Mucosa of stomach (tissue), 1 donor: ENCODE data around the gene PDE4B.

Experiments used
- H3K27me3 ChIP-seq: one replicate; pipeline ENCODE4 v1.7.0; 2013; ENCODE audit warnings: mild to moderate bottlenecking, low read length; ENCODE audit not compliant: control insufficient read depth, insufficient read depth
- H3K36me3 ChIP-seq: one replicate; pipeline ENCODE4 v1.7.0; 2013; ENCODE audit warnings: low read length; ENCODE audit not compliant: control insufficient read depth, insufficient read depth
- H3K4me1 ChIP-seq: one replicate; pipeline ENCODE4 v1.7.0; 2013; ENCODE audit warnings: mild to moderate bottlenecking, low read length; ENCODE audit not compliant: control insufficient read depth, insufficient read depth
- H3K4me3 ChIP-seq: one replicate; pipeline ENCODE4 v1.7.0; 2013; ENCODE audit warnings: low read length
- H3K9ac ChIP-seq: one replicate; pipeline ENCODE4 v1.7.0; 2013; ENCODE audit warnings: mild to moderate bottlenecking, low read length, moderate library complexity
- H3K9me3 ChIP-seq: one replicate; pipeline ENCODE4 v1.7.0; 2013; ENCODE audit warnings: mild to moderate bottlenecking, low read length, moderate library complexity; ENCODE audit not compliant: control insufficient read depth
- donor health status: Pancreatic carcinoma.

Gene PDE4B

GRCh38 chr1:66274634-66275033 lies 481.9 kb downstream of the PDE4B start:
- Histone ChIP-seq H3K4me3 (no peak overlapping the region), H3K27me3 (peaks cover 4% of the 10 kb centered on the region), H3K9me3 (no peaks in the 10 kb centered on the region), H3K9ac (no peak overlapping the region), H3K4me1 (peaks cover 9% of the 10 kb centered on the region), H3K36me3 (no peaks in the 10 kb centered on the region)

GRCh38 chr1:66275083-66275482 lies 482.4 kb downstream of the PDE4B start:
- Histone ChIP-seq H3K27me3 (peaks cover 4% of the 10 kb centered on the region), H3K4me3 (no peak overlapping the region), H3K4me1 (peaks cover 9% of the 10 kb centered on the region), H3K9me3 (no peaks in the 10 kb centered on the region), H3K9ac (no peak overlapping the region), H3K36me3 (no peaks in the 10 kb centered on the region)

- Histone ChIP-seq H3K4me1 (peaks cover 9% of the 10 kb centered on the region), H3K9ac (no peak overlapping the region), H3K27me3 (peaks cover 4% of the 10 kb centered on the region), H3K9me3 (no peaks in the 10 kb centered on the region), H3K36me3 (no peaks in the 10 kb centered on the region), H3K4me3 (no peak overlapping the region)
Measured at GRCh38 chr1:66275601-66276023, 482.9 kb downstream of the PDE4B start.

GRCh38 chr1:66276218-66276617 lies 483.5 kb downstream of the PDE4B start:
- no peak overlapping the region for H3K9ac ChIP-seq
- H3K36me3 ChIP-seq: no peaks in the 10 kb centered on the region
- H3K4me1 ChIP-seq: peaks cover 9% of the 10 kb centered on the region
- no peaks in the 10 kb centered on the region for H3K9me3 ChIP-seq
- no peak overlapping the region for H3K4me3 ChIP-seq
- peaks cover 4% of the 10 kb centered on the region for H3K27me3 ChIP-seq

- Histone ChIP-seq H3K4me1 (no peaks in the 10 kb centered on the region), H3K9me3 (no peaks in the 10 kb centered on the region), H3K36me3 (no peaks in the 10 kb centered on the region), H3K4me3 (no peak overlapping the region), H3K27me3 (peaks cover 4% of the 10 kb centered on the region), H3K9ac (no peak overlapping the region)
Measured at GRCh38 chr1:66278260-66279021, 485.7 kb downstream of the PDE4B start.

- Histone ChIP-seq H3K4me3 (no peak overlapping the region), H3K4me1 (no peaks in the 10 kb centered on the region), H3K9me3 (no peaks in the 10 kb centered on the region), H3K36me3 (no peaks in the 10 kb centered on the region), H3K27me3 (no peaks in the 10 kb centered on the region), H3K9ac (no peak overlapping the region)
Measured at GRCh38 chr1:66281808-66282207, 489.1 kb downstream of the PDE4B start.

- H3K4me1 ChIP-seq: no peaks in the 10 kb centered on the region
- no peaks in the 10 kb centered on the region for H3K36me3 ChIP-seq
- no peak overlapping the region for H3K9ac ChIP-seq
- H3K9me3 ChIP-seq: no peaks in the 10 kb centered on the region
- no peaks in the 10 kb centered on the region for H3K27me3 ChIP-seq
- no peak overlapping the region for H3K4me3 ChIP-seq
Measured at GRCh38 chr1:66282343-66282852, 489.7 kb downstream of the PDE4B start.

- Histone ChIP-seq H3K4me3 (no peak overlapping the region), H3K9me3 (no peaks in the 10 kb centered on the region), H3K27me3 (no peaks in the 10 kb centered on the region), H3K36me3 (no peaks in the 10 kb centered on the region), H3K4me1 (no peaks in the 10 kb centered on the region), H3K9ac (no peak overlapping the region)
Measured at GRCh38 chr1:66282891-66283621, 490.4 kb downstream of the PDE4B start.

GRCh38 chr1:66283622-66284041 lies 490.9 kb downstream of the PDE4B start:
- Histone ChIP-seq H3K27me3 (no peaks in the 10 kb centered on the region), H3K4me3 (no peak overlapping the region), H3K36me3 (no peaks in the 10 kb centered on the region), H3K9ac (no peak overlapping the region), H3K9me3 (no peaks in the 10 kb centered on the region), H3K4me1 (no peaks in the 10 kb centered on the region)

GRCh38 chr1:66284746-66285145 lies 492.1 kb downstream of the PDE4B start:
- Histone ChIP-seq H3K9ac (no peak overlapping the region), H3K4me1 (no peaks in the 10 kb centered on the region), H3K27me3 (no peaks in the 10 kb centered on the region), H3K4me3 (no peak overlapping the region), H3K9me3 (no peaks in the 10 kb centered on the region), H3K36me3 (no peaks in the 10 kb centered on the region)

GRCh38 chr1:66285618-66286270 lies 493.0 kb downstream of the PDE4B start:
- Histone ChIP-seq H3K36me3 (no peaks in the 10 kb centered on the region), H3K4me3 (no peak overlapping the region), H3K9ac (no peak overlapping the region), H3K27me3 (no peaks in the 10 kb centered on the region), H3K4me1 (no peaks in the 10 kb centered on the region), H3K9me3 (no peaks in the 10 kb centered on the region)

GRCh38 chr1:66286307-66286706 lies 493.6 kb downstream of the PDE4B start:
- Histone ChIP-seq H3K4me1 (no peaks in the 10 kb centered on the region), H3K9me3 (no peaks in the 10 kb centered on the region), H3K9ac (no peak overlapping the region)

More at GRCh38 chr1:66286307-66286706, 493.6 kb downstream of the PDE4B start:
- Histone ChIP-seq H3K36me3 (no peaks in the 10 kb centered on the region), H3K4me3 (no peak overlapping the region), H3K27me3 (no peaks in the 10 kb centered on the region)
